IMR-90 (cell line): Measurements from ENCODE around the gene CDC20B. TPM values are rescaled to one million over a fixed set of nuclear protein-coding genes. Genes with fewer than 3 reads are reported as not detected.
"Not testable (repeated sequence)": the region's sequence is repeated elsewhere in the genome, so short reads cannot be mapped to it uniquely, and the experiment has no call there.

ENCODE experiments used
- ATAC-seq: fragments of 200-7000 bp; cut with Tn5 transposase; 2 replicates; pipeline ENCODE4 v1.9.1; 2020; ENCODE audit warnings: low read depth, mild to moderate bottlenecking, moderate library complexity
- BruUV-seq: library from RNA; stranded (reverse); fragments of 400-500 nt; replicated peaks from 2 replicates; lab custom pipeline; 2021; lab: Mats Ljungman, UMichigan
- CTCF ChIA-PET: fragments of 300-600 bp; formaldehyde crosslinking; extraction: SDS; loops from one replicate; lab custom pipeline; 2021; ENCODE audit warnings: antibody characterized with exemption; lab: Yijun Ruan, JAX
- POLR2A ChIA-PET: fragments of 300-600 bp; sonication (Branson Sonifier 250); formaldehyde crosslinking; loops from one replicate; lab custom pipeline; 2022; ENCODE audit warnings: antibody characterized with exemption; ENCODE audit not compliant: unreplicated experiment; lab: Charles Lee
- DNase-seq: peaks from one replicate; pipeline ENCODE4 v3.0.0; 2013
- H2AFZ ChIP-seq: replicated peaks from 2 replicates; pipeline ENCODE3; 2013; ENCODE audit warnings: low read length, mild to moderate bottlenecking; ENCODE audit not compliant: poor library complexity
- H2AK5ac ChIP-seq: 2 replicates; pipeline ENCODE4 v1.6.1; 2013; ENCODE audit warnings: low read depth, low read length, inconsistent platforms
- H2AK9ac ChIP-seq: replicated peaks from 2 replicates; pipeline ENCODE3; 2013; ENCODE audit warnings: mild to moderate bottlenecking, low read depth, low read length, moderate library complexity; ENCODE audit not compliant: poor library complexity
- H2BK120ac ChIP-seq: 2 replicates; pipeline ENCODE4 v1.6.1; 2013; ENCODE audit warnings: low read depth, low read length, inconsistent platforms
- H2BK15ac ChIP-seq: 3 replicates; pipeline ENCODE4 v1.6.1; 2013; ENCODE audit warnings: low read depth, low read length, inconsistent platforms
- H2BK20ac ChIP-seq: 2 replicates; pipeline ENCODE4 v1.6.1; 2013; ENCODE audit warnings: low read depth, mild to moderate bottlenecking, inconsistent platforms, low read length, moderate library complexity
- H2BK5ac ChIP-seq: 2 replicates; pipeline ENCODE4 v1.6.1; 2013; ENCODE audit warnings: mild to moderate bottlenecking, low read depth, low read length, inconsistent platforms; ENCODE audit not compliant: poor library complexity, severe bottlenecking
- H3K14ac ChIP-seq: replicated peaks from 2 replicates; pipeline ENCODE4 v1.6.1; 2013; ENCODE audit warnings: low read depth, low read length, inconsistent platforms
- H3K18ac ChIP-seq: 2 replicates; pipeline ENCODE4 v1.6.1; 2013; ENCODE audit warnings: low read depth, low read length, control low read depth
- H3K23ac ChIP-seq: 2 replicates; pipeline ENCODE4 v1.6.1; 2013; ENCODE audit warnings: low read depth, low read length, inconsistent platforms
- H3K27ac ChIP-seq: 2 replicates; pipeline ENCODE4 v1.5.1; 2013; ENCODE audit warnings: mild to moderate bottlenecking, control low read depth, low read length; ENCODE audit not compliant: insufficient read depth
- H3K27me3 ChIP-seq: 2 replicates; pipeline ENCODE4 v1.6.1; 2013; ENCODE audit warnings: low read length; ENCODE audit not compliant: control insufficient read depth, insufficient read depth
- H3K36me3 ChIP-seq: 2 replicates; pipeline ENCODE4 v1.6.1; 2013; ENCODE audit warnings: low read length, mixed read lengths; ENCODE audit not compliant: control insufficient read depth, insufficient read depth
- H3K4ac ChIP-seq: 2 replicates; pipeline ENCODE4 v1.6.1; 2013; ENCODE audit warnings: low read depth, low read length, inconsistent platforms
- H3K4me1 ChIP-seq: 2 replicates; pipeline ENCODE4 v1.6.1; 2013; ENCODE audit warnings: low read length, mixed read lengths; ENCODE audit not compliant: control insufficient read depth, insufficient read depth
- H3K4me2 ChIP-seq: 2 replicates; pipeline ENCODE4 v1.6.1; 2013; ENCODE audit warnings: low read depth, mild to moderate bottlenecking, control low read depth, low read length, moderate library complexity
- H3K4me3 ChIP-seq: 2 replicates; pipeline ENCODE4 v1.5.1; 2013; ENCODE audit warnings: low read depth, mild to moderate bottlenecking, control low read depth, low read length, moderate library complexity; ENCODE audit not compliant: insufficient read depth
- H3K56ac ChIP-seq: 2 replicates; pipeline ENCODE4 v1.6.1; 2013; ENCODE audit warnings: low read length, inconsistent platforms; ENCODE audit not compliant: insufficient read depth; ENCODE audit errors: extremely low read depth
- H3K79me1 ChIP-seq, 2 experiments: 2 replicates each; pipeline ENCODE4 v1.6.1; 2013; ENCODE audit warnings: low read length in 2 of 2, inconsistent platforms in 1 of 2, low read depth in 1 of 2
- H3K9ac ChIP-seq: 2 replicates; pipeline ENCODE4 v1.6.1; 2013; ENCODE audit warnings: low read depth, low read length, control low read depth
- H3K9me1 ChIP-seq: 2 replicates; pipeline ENCODE4 v1.6.1; 2013; ENCODE audit warnings: low read length, inconsistent platforms; ENCODE audit not compliant: insufficient read depth
- H3K9me3 ChIP-seq: 2 replicates; pipeline ENCODE4 v1.6.1; 2013; ENCODE audit warnings: low read length; ENCODE audit not compliant: control insufficient read depth, insufficient read depth
- H4K20me1 ChIP-seq: 2 replicates; pipeline ENCODE4 v1.6.1; 2013; ENCODE audit warnings: low read length, inconsistent platforms; ENCODE audit not compliant: insufficient read depth
- H4K5ac ChIP-seq: 2 replicates; pipeline ENCODE4 v1.6.1; 2013; ENCODE audit warnings: mild to moderate bottlenecking, low read depth, low read length, control low read depth
- H4K8ac ChIP-seq, 2 experiments: 2 replicates each; pipeline ENCODE4 v1.6.1; 2013; ENCODE audit warnings: low read depth in 2 of 2, low read length in 2 of 2, control low read depth in 1 of 2, inconsistent platforms in 1 of 2
- H4K91ac ChIP-seq: 2 replicates; pipeline ENCODE4 v1.6.1; 2013; ENCODE audit warnings: low read depth, low read length, inconsistent platforms; ENCODE audit not compliant: insufficient read depth
- dilution Hi-C: fragments of 300-500 bp; cut with HindIII; formaldehyde crosslinking; loops from one replicate; pipeline ENCODE4 v1.14.3; 2018; ENCODE audit warnings: low sequenced_read_pairs; ENCODE audit not compliant: unreplicated experiment
- in situ Hi-C: fragments of 300-500 bp; cut with MboI; formaldehyde crosslinking; loops from 3 replicates; pipeline ENCODE4 v1.14.3; 2019; ENCODE audit warnings: low sequenced_read_pairs, inconsistent platforms, mixed read lengths
- intact Hi-C: fragments of 100-400 bp; cut with micrococcal nuclease; formaldehyde crosslinking; loops from 2 replicates; pipeline ENCODE4 v1.10.0; 2022
- polyA plus RNA-seq, 3 experiments: library from polyadenylated mRNA; depleted of rRNA; stranded (reverse); fragments of >200 nt; gene quantifications; 2 replicates each; pipeline ENCODE4 v1.2.3, GENCODE V29; 2012; ENCODE audit warnings: low replicate concordance in 1 of 3
- total RNA-seq: library from RNA; depleted of rRNA; stranded (reverse); fragments of >200 nt; gene quantifications from 2 replicates; pipeline ENCODE4 v1.2.3, GENCODE V29; 2012

CDC20B gene
- total and polyA plus RNA-seq, 2 of the 4 experiments (the other 2 are of a cell fraction), result not detected

- H4K8ac ChIP-seq, H4K91ac ChIP-seq, BruUV-seq, CTCF ChIA-PET, POLR2A ChIA-PET, H3K4me2 ChIP-seq, H3K23ac ChIP-seq, H4K20me1 ChIP-seq, H2BK120ac ChIP-seq, H3K4me1 ChIP-seq, H3K9me1 ChIP-seq, intact Hi-C loops, H3K79me1 ChIP-seq, H2AK9ac ChIP-seq, H3K9ac ChIP-seq, H4K5ac ChIP-seq, H3K4me3 ChIP-seq, dilution Hi-C loops, H2AK5ac ChIP-seq, H2AFZ ChIP-seq, H3K56ac ChIP-seq, H2BK15ac ChIP-seq, H3K14ac ChIP-seq, H3K27ac ChIP-seq, H3K4ac ChIP-seq, H3K9me3 ChIP-seq, ATAC-seq, H2BK20ac ChIP-seq, H3K36me3 ChIP-seq, DNase-seq, H3K18ac ChIP-seq, H2BK5ac ChIP-seq, in situ Hi-C loops: not testable (repeated sequence)
- peaks cover 17% of the 10 kb centered on the region for H3K27me3 ChIP-seq
Measured at GRCh38 chr5:55101148-55101547, 71.8 kb downstream of the CDC20B start.
